Activated CD8-positive, alpha-beta memory T cell treated with anti-CD3 and anti-CD28 coated beads, Interleukin-2, amount 10 ng/mL, durations not matched to agents 7 days and 5 days (primary cell): ENCODE results near the gene KLK3. TPM values are rescaled to one million over a fixed set of nuclear protein-coding genes. Genes with fewer than 3 reads are reported as not detected.
A peak's percentile ranks its signal among the peaks of the same experiment; 100 is the strongest.

Source experiments
- ATAC-seq: fragments of 150-1000 bp; cut with Tn5 transposase; one replicate; pipeline ENCODE4 v1.10.0; 2021; ENCODE audit warnings: moderate library complexity
- CTCF ChIA-PET: fragments of 350-600 bp; sonication (Branson Sonifier 250); formaldehyde crosslinking; loops from one replicate; lab custom pipeline; 2021; ENCODE audit warnings: antibody characterized with exemption; lab: Charles Lee
- DNase-seq: peaks from one replicate; pipeline ENCODE4 v3.0.0-alpha.2; 2020
- H3K27ac Mint-ChIP-seq: one replicate; pipeline ENCODE4 v1.8.0; 2021; ENCODE audit warnings: mild to moderate bottlenecking, mixed read lengths
- H3K27me3 Mint-ChIP-seq: one replicate; pipeline ENCODE4 v1.8.0; 2021; ENCODE audit warnings: mixed read lengths
- H3K36me3 Mint-ChIP-seq: one replicate; pipeline ENCODE4 v1.8.0; 2021; ENCODE audit warnings: mild to moderate bottlenecking, mixed read lengths
- H3K4me1 Mint-ChIP-seq: one replicate; pipeline ENCODE4 v1.8.0; 2021; ENCODE audit warnings: mixed read lengths
- H3K4me3 Mint-ChIP-seq: one replicate; pipeline ENCODE4 v1.8.0; 2021; ENCODE audit warnings: mild to moderate bottlenecking, moderate library complexity, mixed read lengths
- H3K9me3 Mint-ChIP-seq: one replicate; pipeline ENCODE4 v1.8.0; 2022; ENCODE audit warnings: low read depth, mixed read lengths
- total RNA-seq, 2 experiments: library from RNA; stranded (reverse); gene quantifications; one replicate each; pipeline ENCODE4 v1.2.3, GENCODE V29; 2021

Gene KLK3
- total RNA-seq, 2 experiments from 2014 or later = not detected

DNA sequence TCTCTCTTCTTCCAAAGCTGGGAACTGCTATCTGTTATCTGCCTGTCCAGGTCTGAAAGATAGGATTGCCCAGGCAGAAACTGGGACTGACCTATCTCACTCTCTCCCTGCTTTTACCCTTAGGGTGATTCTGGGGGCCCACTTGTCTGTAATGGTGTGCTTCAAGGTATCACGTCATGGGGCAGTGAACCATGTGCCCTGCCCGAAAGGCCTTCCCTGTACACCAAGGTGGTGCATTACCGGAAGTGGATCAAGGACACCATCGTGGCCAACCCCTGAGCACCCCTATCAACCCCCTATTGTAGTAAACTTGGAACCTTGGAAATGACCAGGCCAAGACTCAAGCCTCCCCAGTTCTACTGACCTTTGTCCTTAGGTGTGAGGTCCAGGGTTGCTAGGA is 5.1 kb downstream of the KLK3 start:
- CTCF ChIA-PET = no interaction called here
- Mint-ChIP-seq H3K9me3 (no peaks in the 10 kb centered on the region), H3K27me3 (peaks cover 23% of the 10 kb centered on the region)

DNA sequence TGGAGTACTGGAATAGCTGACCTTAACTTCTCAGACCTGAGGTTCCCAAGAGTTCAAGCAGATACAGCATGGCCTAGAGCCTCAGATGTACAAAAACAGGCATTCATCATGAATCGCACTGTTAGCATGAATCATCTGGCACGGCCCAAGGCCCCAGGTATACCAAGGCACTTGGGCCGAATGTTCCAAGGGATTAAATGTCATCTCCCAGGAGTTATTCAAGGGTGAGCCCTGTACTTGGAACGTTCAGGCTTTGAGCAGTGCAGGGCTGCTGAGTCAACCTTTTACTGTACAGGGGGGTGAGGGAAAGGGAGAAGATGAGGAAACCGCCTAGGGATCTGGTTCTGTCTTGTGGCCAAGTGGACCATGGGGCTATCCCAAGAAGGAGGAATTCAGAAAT is 6.3 kb downstream of the KLK3 start:
- Mint-ChIP-seq H3K27ac (no peak overlapping the region), H3K4me1 (no peaks in the 10 kb centered on the region), H3K9me3 (no peaks in the 10 kb centered on the region), H3K4me3 (no peak overlapping the region), H3K27me3 (peaks cover 24% of the 10 kb centered on the region), H3K36me3 (no peaks in the 10 kb centered on the region)
- DNase-seq (no peak), ATAC-seq (no peak)
- CTCF ChIA-PET = no interaction called here

More for the DNA sequence above, 5.1 kb downstream of the KLK3 start:
- no peaks in the 10 kb centered on the region for H3K4me1 Mint-ChIP-seq
- H3K27ac Mint-ChIP-seq = no peak overlapping the region
- no peak for DNase-seq
- ATAC-seq = no peak
- H3K4me3 Mint-ChIP-seq = no peak overlapping the region
- no peaks in the 10 kb centered on the region for H3K36me3 Mint-ChIP-seq

DNA sequence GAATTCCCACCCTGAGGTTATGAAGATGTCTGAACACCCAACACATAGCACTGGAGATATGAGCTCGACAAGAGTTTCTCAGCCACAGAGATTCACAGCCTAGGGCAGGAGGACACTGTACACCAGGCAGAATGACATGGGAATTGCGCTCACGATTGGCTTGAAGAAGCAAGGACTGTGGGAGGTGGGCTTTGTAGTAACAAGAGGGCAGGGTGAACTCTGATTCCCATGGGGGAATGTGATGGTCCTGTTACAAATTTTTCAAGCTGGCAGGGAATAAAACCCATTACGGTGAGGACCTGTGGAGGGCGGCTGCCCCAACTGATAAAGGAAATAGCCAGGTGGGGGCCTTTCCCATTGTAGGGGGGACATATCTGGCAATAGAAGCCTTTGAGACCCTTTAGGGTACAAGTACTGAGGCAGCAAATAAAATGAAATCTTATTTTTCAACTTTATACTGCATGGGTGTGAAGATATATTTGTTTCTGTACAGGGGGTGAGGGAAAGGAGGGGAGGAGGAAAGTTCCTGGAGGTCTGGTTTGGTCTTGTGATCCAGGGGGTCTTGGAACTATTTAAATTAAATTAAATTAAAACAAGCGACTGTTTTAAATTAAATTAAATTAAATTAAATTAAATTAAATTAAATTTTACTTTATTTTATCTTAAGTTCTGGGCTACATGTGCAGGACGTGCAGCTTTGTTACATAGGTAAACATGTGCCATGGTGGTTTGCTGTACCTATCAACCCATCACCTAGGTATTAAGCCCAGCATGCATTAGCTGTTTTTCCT is 7.0 kb downstream of the KLK3 start:
- Mint-ChIP-seq H3K4me1 (no peaks in the 10 kb centered on the region), H3K27ac (no peak overlapping the region), H3K36me3 (no peaks in the 10 kb centered on the region), H3K9me3 (no peaks in the 10 kb centered on the region), H3K27me3 (peaks cover 30% of the 10 kb centered on the region), H3K4me3 (no peak overlapping the region)
- CTCF ChIA-PET = no interaction called here
- ATAC-seq = no peak
- DNase-seq = no peak

GRCh38 chr19:50869479-50869878 is 14.8 kb downstream of the KLK3 start:
- CTCF ChIA-PET = no interaction called here
- Mint-ChIP-seq H3K9me3 (no peaks in the 10 kb centered on the region), H3K36me3 (no peaks in the 10 kb centered on the region), H3K4me3 (no peak overlapping the region), H3K27me3 (peaks cover 29% of the 10 kb centered on the region), H3K4me1 (no peaks in the 10 kb centered on the region), H3K27ac (no peak overlapping the region)
- no peak for DNase-seq
- no peak for ATAC-seq

DNA sequence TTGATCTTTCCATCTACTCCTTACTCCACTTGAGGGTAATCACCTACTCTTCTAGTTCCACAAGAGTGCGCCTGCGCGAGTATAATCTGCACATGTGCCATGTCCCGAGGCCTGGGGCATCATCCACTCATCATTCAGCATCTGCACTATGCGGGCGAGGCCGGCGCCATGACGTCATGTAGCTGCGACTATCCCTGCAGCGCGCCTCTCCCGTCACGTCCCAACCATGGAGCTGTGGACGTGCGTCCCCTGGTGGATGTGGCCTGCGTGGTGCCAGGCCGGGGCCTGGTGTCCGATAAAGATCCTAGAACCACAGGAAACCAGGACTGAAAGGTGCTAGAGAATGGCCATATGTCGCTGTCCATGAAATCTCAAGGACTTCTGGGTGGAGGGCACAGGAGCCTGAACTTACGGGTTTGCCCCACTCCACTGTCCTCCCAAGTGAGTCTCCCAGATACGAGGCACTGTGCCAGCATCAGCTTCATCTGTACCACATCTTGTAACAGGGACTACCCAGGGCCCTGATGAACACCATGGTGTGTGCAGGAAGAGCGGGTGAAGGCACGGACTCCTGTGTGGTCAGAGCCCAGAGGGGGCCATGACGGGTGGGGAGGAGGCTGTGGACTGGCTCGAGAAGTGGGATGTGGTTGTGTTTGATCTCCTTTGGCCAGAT is 15.8 kb downstream of the KLK3 start:
- Mint-ChIP-seq H3K27ac (no peak overlapping the region), H3K27me3 (peaks cover 26% of the 10 kb centered on the region), H3K9me3 (no peaks in the 10 kb centered on the region), H3K4me3 (no peak overlapping the region), H3K36me3 (no peaks in the 10 kb centered on the region), H3K4me1 (no peaks in the 10 kb centered on the region)
- peak; percentile 44 for DNase-seq
- CTCF ChIA-PET = interaction anchor here (0.6 kb wide), 1 partner anchor 63 kb away, joined by 3 read pairs; no protein-coding TSS in a partner anchor
- no peak for ATAC-seq

DNA sequence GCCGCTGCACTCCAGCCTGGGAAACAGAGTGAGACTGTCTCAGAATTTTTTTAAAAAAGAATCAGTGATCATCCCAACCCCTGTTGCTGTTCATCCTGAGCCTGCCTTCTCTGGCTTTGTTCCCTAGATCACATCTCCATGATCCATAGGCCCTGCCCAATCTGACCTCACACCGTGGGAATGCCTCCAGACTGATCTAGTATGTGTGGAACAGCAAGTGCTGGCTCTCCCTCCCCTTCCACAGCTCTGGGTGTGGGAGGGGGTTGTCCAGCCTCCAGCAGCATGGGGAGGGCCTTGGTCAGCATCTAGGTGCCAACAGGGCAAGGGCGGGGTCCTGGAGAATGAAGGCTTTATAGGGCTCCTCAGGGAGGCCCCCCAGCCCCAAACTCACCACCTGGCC is 18.3 kb downstream of the KLK3 start, which contains the start of gene KLK2:
Gene KLK2 (plus strand): TSS at position 384 of the 400 bp plus-strand sequence. CDS start 35 bp downstream, outside the sequence.
- no peak within 1 kb of the TSS for H3K4me3 Mint-ChIP-seq
- H3K4me1 Mint-ChIP-seq = no peaks in the 10 kb centered on the region
- DNase-seq (no peak), ATAC-seq (no peak)
- no peaks in the 10 kb centered on the region for H3K36me3 Mint-ChIP-seq
- H3K27ac Mint-ChIP-seq = no peak within 1 kb of the TSS
- peaks cover 17% of the 10 kb centered on the region for H3K27me3 Mint-ChIP-seq
- CTCF ChIA-PET = interaction anchor here (1.3 kb wide), 1 partner anchor 49 kb away, joined by 3 read pairs; no protein-coding TSS in a partner anchor
- no peaks in the 10 kb centered on the region for H3K9me3 Mint-ChIP-seq

- Mint-ChIP-seq H3K9me3 (no peaks in the 10 kb centered on the region), H3K4me3 (no peak overlapping the region), H3K4me1 (peaks cover 3% of the 10 kb centered on the region), H3K27me3 (peaks cover 17% of the 10 kb centered on the region), H3K36me3 (no peaks in the 10 kb centered on the region), H3K27ac (no peak overlapping the region)
- CTCF ChIA-PET = no interaction called here
- ATAC-seq = no peak
- no peak for DNase-seq
Observed at GRCh38 chr19:50874211-50874610, 19.5 kb downstream of the KLK3 start.

DNA sequence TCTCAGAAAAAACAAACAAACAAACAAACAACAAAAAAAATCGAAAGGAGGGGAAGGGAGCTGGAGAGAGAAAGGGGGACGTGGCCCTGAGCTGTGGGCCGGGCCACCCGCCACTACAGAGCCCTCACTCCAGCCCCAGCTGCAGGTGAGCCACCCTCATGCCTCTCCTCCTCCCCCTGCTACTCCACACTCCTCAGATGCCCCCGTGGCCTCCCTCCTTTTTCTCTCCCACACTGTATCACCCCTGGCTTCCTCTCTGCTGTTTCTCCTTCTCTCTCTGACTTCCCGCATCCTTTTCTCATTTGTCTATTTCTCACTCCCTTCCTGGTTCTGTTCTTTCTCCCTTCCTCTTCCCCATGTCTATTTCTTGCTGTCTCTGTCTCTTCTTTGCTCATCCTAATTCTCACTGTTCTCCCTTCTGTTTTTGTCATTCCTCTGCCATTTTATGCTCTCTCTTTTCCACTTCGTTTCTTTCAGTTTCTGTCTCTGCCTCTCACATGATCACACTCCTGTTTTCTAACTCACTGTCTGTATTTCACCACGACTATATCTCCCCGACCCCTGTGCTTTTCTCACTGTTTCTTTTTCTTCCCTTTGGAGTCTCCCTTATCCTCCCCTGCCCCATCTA is 21.2 kb downstream of the KLK3 start:
- Mint-ChIP-seq H3K27ac (no peak overlapping the region), H3K27me3 (peaks cover 25% of the 10 kb centered on the region), H3K36me3 (no peaks in the 10 kb centered on the region), H3K4me1 (peaks cover 3% of the 10 kb centered on the region), H3K9me3 (no peaks in the 10 kb centered on the region), H3K4me3 (no peak overlapping the region)
- DNase-seq (no peak), ATAC-seq (no peak)
- CTCF ChIA-PET = interaction anchor here (1.1 kb wide), 1 partner anchor 46 kb away, joined by 3 read pairs; no protein-coding TSS in a partner anchor

DNA sequence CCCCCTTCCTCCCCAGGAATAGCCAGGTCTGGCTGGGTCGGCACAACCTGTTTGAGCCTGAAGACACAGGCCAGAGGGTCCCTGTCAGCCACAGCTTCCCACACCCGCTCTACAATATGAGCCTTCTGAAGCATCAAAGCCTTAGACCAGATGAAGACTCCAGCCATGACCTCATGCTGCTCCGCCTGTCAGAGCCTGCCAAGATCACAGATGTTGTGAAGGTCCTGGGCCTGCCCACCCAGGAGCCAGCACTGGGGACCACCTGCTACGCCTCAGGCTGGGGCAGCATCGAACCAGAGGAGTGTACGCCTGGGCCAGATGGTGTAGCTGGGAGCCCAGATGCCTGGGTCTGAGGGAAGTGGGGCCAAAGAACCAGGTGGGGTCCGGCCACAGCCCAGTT is 21.7 kb downstream of the KLK3 start:
- peaks cover 3% of the 10 kb centered on the region for H3K4me1 Mint-ChIP-seq
- no peak overlapping the region for H3K4me3 Mint-ChIP-seq
- H3K36me3 Mint-ChIP-seq = no peaks in the 10 kb centered on the region
- no peak for DNase-seq
- H3K9me3 Mint-ChIP-seq = no peaks in the 10 kb centered on the region
- H3K27ac Mint-ChIP-seq = no peak overlapping the region
- H3K27me3 Mint-ChIP-seq = peaks cover 20% of the 10 kb centered on the region
- no peak for ATAC-seq
- CTCF ChIA-PET = no interaction called here

GRCh38 chr19:50877338-50877737 is 22.6 kb downstream of the KLK3 start:
- Mint-ChIP-seq H3K27me3 (peaks cover 16% of the 10 kb centered on the region), H3K27ac (no peak overlapping the region), H3K9me3 (no peaks in the 10 kb centered on the region), H3K36me3 (no peaks in the 10 kb centered on the region), H3K4me1 (peaks cover 3% of the 10 kb centered on the region), H3K4me3 (no peak overlapping the region)
- CTCF ChIA-PET = no interaction called here
- no peak for DNase-seq
- no peak for ATAC-seq

GRCh38 chr19:50878851-50879250 is 24.1 kb downstream of the KLK3 start:
- DNase-seq (no peak), ATAC-seq (no peak)
- Mint-ChIP-seq H3K27ac (no peak overlapping the region), H3K9me3 (no peaks in the 10 kb centered on the region), H3K36me3 (no peaks in the 10 kb centered on the region), H3K27me3 (peaks cover 17% of the 10 kb centered on the region), H3K4me3 (no peak overlapping the region), H3K4me1 (peaks cover 3% of the 10 kb centered on the region)
- CTCF ChIA-PET = interaction anchor here (0.6 kb wide), 1 partner anchor 43 kb away, joined by 3 read pairs; no protein-coding TSS in a partner anchor

GRCh38 chr19:50880241-50880640 is 25.5 kb downstream of the KLK3 start:
- H3K36me3 Mint-ChIP-seq = no peaks in the 10 kb centered on the region
- ATAC-seq (no peak), DNase-seq (no peak)
- peaks cover 21% of the 10 kb centered on the region for H3K27me3 Mint-ChIP-seq
- H3K9me3 Mint-ChIP-seq = no peaks in the 10 kb centered on the region
- CTCF ChIA-PET = no interaction called here
- peaks cover 3% of the 10 kb centered on the region for H3K4me1 Mint-ChIP-seq
- no peak overlapping the region for H3K4me3 Mint-ChIP-seq
- H3K27ac Mint-ChIP-seq = no peak overlapping the region

DNA sequence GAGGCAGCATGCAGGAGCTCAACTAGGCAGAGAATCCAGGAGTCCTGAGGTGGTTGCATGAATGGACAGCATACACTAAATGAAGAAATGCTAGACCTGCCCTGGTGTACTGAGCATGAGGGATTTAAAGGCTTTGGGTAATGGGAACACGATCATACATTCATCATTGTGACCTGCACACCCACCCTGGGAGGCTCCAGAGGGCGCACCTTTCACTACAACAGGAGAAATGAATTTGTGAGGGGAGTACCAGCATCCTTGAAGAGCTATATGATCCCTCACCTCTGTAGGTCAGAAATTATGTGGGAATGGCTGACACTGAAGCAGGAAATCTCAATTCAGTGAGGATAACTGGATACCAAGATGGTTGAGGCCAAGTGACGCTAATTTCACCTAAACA is 27.5 kb downstream of the KLK3 start:
- DNase-seq (no peak), ATAC-seq (no peak)
- no peak overlapping the region for H3K27ac Mint-ChIP-seq
- H3K4me1 Mint-ChIP-seq = peaks cover 3% of the 10 kb centered on the region
- CTCF ChIA-PET = interaction anchor here (0.6 kb wide), 1 partner anchor 99 kb away, joined by 5 read pairs; no protein-coding TSS in a partner anchor
- H3K4me3 Mint-ChIP-seq = no peak overlapping the region
- H3K36me3 Mint-ChIP-seq = no peaks in the 10 kb centered on the region
- peaks cover 29% of the 10 kb centered on the region for H3K27me3 Mint-ChIP-seq
- no peaks in the 10 kb centered on the region for H3K9me3 Mint-ChIP-seq
